A549 (cell line): ENCODE data around the gene PDE4D.

Experiments used
- CTCF ChIP-seq: fragments of >200 bp; sonication (Bioruptor Twin); formaldehyde crosslinking; IDR thresholded peaks from 3 replicates; pipeline ENCODE4 v1.5.1; 2016
- POLR2A ChIP-seq: IDR thresholded peaks from 2 replicates; pipeline ENCODE4 v1.6.1; 2012; ENCODE audit warnings: mild to moderate bottlenecking, low read length

DNA sequence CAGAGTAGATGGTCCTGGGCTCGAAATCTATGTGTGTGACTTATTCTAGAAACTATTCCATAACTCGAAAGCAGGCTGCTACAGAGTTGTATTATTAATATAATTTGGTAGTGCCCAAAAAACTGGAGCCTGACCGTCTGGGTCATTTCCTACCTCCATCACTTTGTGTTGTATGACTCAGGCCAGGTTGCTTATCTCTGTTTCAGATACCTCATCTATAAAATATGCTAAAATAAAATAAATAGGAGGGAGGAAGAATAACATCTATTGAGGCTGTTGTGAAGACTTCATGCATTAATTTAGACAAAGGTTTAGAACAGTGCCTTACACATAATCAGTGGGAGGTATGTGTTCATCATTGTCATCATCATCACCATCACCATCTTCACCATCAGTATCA, 57.7 kb downstream of the PDE4D start:
- TF ChIP-seq CTCF (no peak), POLR2A (no peak)
